ENCODE measurements around the gene KRTAP13-3.

The KRTAP13-3 gene, protein sequence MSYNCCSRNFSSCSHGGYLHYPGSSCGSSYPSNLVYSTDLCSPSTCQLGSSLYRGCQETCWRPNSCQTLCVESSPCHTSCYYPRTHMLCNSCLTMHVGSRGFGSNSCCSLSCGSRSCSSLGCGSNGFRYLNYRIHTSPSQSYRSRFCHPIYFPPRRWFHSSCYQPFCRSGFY

GRCh38 chr21:30425826-30426225 lies at the start of gene KRTAP13-3:
Gene KRTAP13-3, minus strand, starts transcription at chr21:30425926. Its CDS starts 14 bp downstream, at chr21:30425912.
- Mint-ChIP-seq H3K36me3 (no peaks in the 10 kb centered on the region), H3K4me1 (no peaks in the 10 kb centered on the region), H3K4me3 (no peak within 1 kb of the TSS), H3K9me3 (no peaks in the 10 kb centered on the region), H3K27me3 (peaks cover 4% of the 10 kb centered on the region), H3K27ac (no peak within 1 kb of the TSS)

- no peak overlapping the region for H3K27ac Mint-ChIP-seq
- H3K4me1 Mint-ChIP-seq = no peaks in the 10 kb centered on the region
- peaks cover 9% of the 10 kb centered on the region for H3K9me3 Mint-ChIP-seq
- peaks cover 9% of the 10 kb centered on the region for H3K27me3 Mint-ChIP-seq
- no peak overlapping the region for H3K4me3 Mint-ChIP-seq
- peaks cover 2% of the 10 kb centered on the region for H3K36me3 Mint-ChIP-seq
Measured at GRCh38 chr21:30468900-30469714, 43.4 kb upstream of the KRTAP13-3 start.

GRCh38 chr21:30463713-30464112 lies 38.0 kb upstream of the KRTAP13-3 start:
- H3K27me3 Mint-ChIP-seq = peaks cover 9% of the 10 kb centered on the region
- H3K36me3 Mint-ChIP-seq = peaks cover 2% of the 10 kb centered on the region
- no peak overlapping the region for H3K27ac Mint-ChIP-seq
- H3K4me3 Mint-ChIP-seq = no peak overlapping the region
- no peaks in the 10 kb centered on the region for H3K9me3 Mint-ChIP-seq
- H3K4me1 Mint-ChIP-seq = no peaks in the 10 kb centered on the region

- no peak overlapping the region for H3K4me3 Mint-ChIP-seq
- H3K36me3 Mint-ChIP-seq = no peaks in the 10 kb centered on the region
- no peaks in the 10 kb centered on the region for H3K9me3 Mint-ChIP-seq
- H3K27ac Mint-ChIP-seq = no peak overlapping the region
- H3K4me1 Mint-ChIP-seq = no peaks in the 10 kb centered on the region
- H3K27me3 Mint-ChIP-seq = no peaks in the 10 kb centered on the region
Measured at GRCh38 chr21:30448514-30448913, 22.8 kb upstream of the KRTAP13-3 start.

DNA sequence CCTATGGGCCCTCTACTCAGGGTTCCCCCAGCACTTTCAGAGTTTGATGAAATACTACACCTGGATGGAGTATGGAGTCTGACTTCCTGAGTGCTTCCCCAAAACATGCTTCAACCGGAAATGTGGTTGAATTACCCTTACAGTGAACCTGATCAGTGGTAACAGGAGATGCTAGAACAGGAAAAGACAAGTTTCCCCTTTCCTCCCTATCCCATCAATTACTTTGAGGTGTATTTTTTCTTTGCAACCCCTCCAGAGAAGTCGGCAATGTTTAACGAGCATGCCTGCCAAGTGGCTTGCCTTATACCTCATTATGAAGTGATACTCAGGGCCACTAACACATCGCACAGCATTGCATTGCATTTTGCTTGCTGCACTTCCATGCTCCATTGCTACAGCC lies 21.3 kb upstream of the KRTAP13-3 start:
- H3K4me1 Mint-ChIP-seq = no peaks in the 10 kb centered on the region
- H3K36me3 Mint-ChIP-seq = no peaks in the 10 kb centered on the region
- no peak overlapping the region for H3K4me3 Mint-ChIP-seq
- no peaks in the 10 kb centered on the region for H3K27me3 Mint-ChIP-seq
- H3K27ac Mint-ChIP-seq = no peak overlapping the region
- no peaks in the 10 kb centered on the region for H3K9me3 Mint-ChIP-seq

GRCh38 chr21:30444204-30444603 lies 18.5 kb upstream of the KRTAP13-3 start:
- H3K27ac Mint-ChIP-seq = no peak overlapping the region
- no peak overlapping the region for H3K4me3 Mint-ChIP-seq
- H3K36me3 Mint-ChIP-seq = no peaks in the 10 kb centered on the region
- no peaks in the 10 kb centered on the region for H3K9me3 Mint-ChIP-seq
- no peaks in the 10 kb centered on the region for H3K4me1 Mint-ChIP-seq
- no peaks in the 10 kb centered on the region for H3K27me3 Mint-ChIP-seq

GRCh38 chr21:30443226-30443625 lies 17.5 kb upstream of the KRTAP13-3 start:
- no peaks in the 10 kb centered on the region for H3K4me1 Mint-ChIP-seq
- no peaks in the 10 kb centered on the region for H3K27me3 Mint-ChIP-seq
- H3K36me3 Mint-ChIP-seq = no peaks in the 10 kb centered on the region
- H3K9me3 Mint-ChIP-seq = no peaks in the 10 kb centered on the region
- H3K27ac Mint-ChIP-seq = no peak overlapping the region
- no peak overlapping the region for H3K4me3 Mint-ChIP-seq

DNA sequence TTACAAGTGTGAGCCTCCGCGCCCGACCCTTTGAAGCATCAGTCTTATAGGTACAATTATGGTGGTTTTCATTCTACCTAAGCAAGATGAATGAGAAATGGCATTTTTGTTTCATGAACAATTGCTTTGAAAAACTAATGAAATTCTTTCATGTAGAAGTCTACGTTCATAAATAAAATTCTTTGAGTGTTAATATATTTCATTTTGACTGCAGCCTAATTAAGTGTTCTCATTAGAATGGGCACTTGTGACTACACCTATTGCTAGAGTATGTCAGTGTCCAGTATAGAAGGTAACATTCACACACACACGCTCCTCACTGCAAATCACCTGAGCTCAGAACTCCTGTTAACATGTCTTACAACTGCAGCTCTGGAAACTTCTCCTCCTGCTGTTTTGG lies 14.2 kb upstream of the KRTAP13-3 start, which contains the start of gene KRTAP15-1:
Gene KRTAP15-1, plus strand, starts transcription at position 301 of the 400 bp plus-strand sequence. Its CDS starts 53 bp downstream, at position 354.
- no peaks in the 10 kb centered on the region for H3K4me1 Mint-ChIP-seq
- H3K4me3 Mint-ChIP-seq = no peak within 1 kb of the TSS
- H3K27ac Mint-ChIP-seq = no peak within 1 kb of the TSS
- H3K36me3 Mint-ChIP-seq = no peaks in the 10 kb centered on the region
- peaks cover 2% of the 10 kb centered on the region for H3K27me3 Mint-ChIP-seq
- no peaks in the 10 kb centered on the region for H3K9me3 Mint-ChIP-seq

DNA sequence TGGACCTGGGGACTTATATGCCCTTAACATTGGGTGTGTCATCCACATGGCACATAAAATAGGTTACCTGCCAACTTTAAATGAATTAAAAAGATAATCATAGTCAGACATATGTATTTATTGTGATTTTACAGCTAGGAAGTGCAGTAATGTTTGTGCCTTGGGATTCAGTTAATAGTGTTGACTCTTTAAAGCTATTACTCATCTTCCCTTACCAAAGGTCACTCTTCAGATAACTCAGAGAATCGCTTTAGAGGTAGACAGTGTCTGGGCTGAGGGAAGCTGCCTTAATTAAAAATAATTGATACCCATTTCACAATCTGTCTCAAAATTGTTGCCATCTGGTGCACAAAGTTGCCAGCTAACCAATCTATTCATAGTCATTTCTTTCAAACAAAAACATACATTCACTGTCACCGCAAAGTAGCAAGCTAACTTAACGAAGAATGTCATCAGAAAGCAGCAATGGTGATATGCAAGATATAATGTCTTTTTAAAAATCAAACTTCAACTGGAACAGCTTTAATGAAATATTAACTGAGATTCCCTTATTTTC lies 11.4 kb upstream of the KRTAP13-3 start:
- Mint-ChIP-seq H3K4me3 (no peak overlapping the region), H3K36me3 (no peaks in the 10 kb centered on the region), H3K9me3 (no peaks in the 10 kb centered on the region), H3K27ac (no peak overlapping the region), H3K27me3 (peaks cover 2% of the 10 kb centered on the region), H3K4me1 (no peaks in the 10 kb centered on the region)

- Mint-ChIP-seq H3K9me3 (no peaks in the 10 kb centered on the region), H3K4me1 (no peaks in the 10 kb centered on the region), H3K4me3 (no peak overlapping the region), H3K27me3 (peaks cover 2% of the 10 kb centered on the region), H3K27ac (no peak overlapping the region), H3K36me3 (no peaks in the 10 kb centered on the region)
Measured at GRCh38 chr21:30434033-30434631, 8.4 kb upstream of the KRTAP13-3 start.

DNA sequence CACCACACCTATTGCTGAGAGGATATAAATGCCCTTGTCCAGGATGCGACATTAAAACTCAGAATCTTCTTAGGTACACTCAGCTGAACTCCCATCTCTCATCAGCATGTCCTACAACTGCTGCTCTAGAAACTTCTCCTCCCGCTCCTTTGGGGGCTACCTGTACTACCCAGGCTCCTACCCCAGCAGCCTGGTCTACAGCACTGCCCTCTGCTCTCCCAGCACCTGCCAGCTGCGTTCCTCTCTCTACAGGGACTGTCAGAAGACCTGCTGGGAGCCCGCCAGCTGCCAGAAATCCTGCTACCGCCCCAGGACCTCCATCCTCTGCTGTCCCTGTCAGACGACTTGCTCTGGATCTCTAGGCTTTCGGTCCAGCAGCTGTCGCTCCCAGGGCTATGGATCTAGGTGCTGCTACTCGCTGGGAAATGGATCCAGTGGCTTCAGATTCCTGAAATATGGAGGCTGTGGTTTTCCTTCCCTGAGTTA lies 4.5 kb upstream of the KRTAP13-3 start, which contains the start of gene KRTAP13-4:
Gene KRTAP13-4, plus strand, starts transcription at position 51 of the 486 bp plus-strand sequence. Its CDS starts 56 bp downstream, at position 107.
- no peak within 1 kb of the TSS for H3K4me3 Mint-ChIP-seq
- H3K9me3 Mint-ChIP-seq = no peaks in the 10 kb centered on the region
- H3K27me3 Mint-ChIP-seq = peaks cover 2% of the 10 kb centered on the region
- H3K27ac Mint-ChIP-seq = no peak within 1 kb of the TSS
- no peaks in the 10 kb centered on the region for H3K36me3 Mint-ChIP-seq
- H3K4me1 Mint-ChIP-seq = no peaks in the 10 kb centered on the region

GRCh38 chr21:30426731-30427130 lies 1.0 kb upstream of the KRTAP13-3 start:
- Mint-ChIP-seq H3K4me3 (no peak overlapping the region), H3K27ac (no peak overlapping the region), H3K36me3 (no peaks in the 10 kb centered on the region), H3K4me1 (no peaks in the 10 kb centered on the region), H3K27me3 (peaks cover 4% of the 10 kb centered on the region), H3K9me3 (no peaks in the 10 kb centered on the region)

DNA sequence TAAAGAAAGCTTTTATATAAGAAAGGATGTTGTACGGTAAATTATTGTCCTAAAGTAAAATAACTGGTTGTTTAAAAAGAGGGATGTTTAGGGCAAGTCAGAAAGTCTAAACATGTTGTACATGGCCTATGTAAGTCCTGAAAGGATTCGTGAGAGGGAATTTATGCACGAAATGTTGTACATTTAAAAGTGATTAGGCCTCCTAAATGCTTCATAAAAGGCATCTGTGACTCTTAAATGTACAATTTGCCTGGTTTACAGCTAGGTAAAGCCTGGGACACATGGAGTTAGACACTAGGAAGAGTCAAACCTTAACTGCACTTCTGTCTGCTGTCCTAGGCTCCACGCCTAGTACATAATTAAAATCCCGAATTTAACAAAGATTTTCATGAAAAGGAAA lies 9.7 kb downstream of the KRTAP13-3 start:
- H3K4me3 Mint-ChIP-seq = no peak overlapping the region

GRCh38 chr21:30408782-30409494 lies 16.8 kb downstream of the KRTAP13-3 start:
- peaks cover 7% of the 10 kb centered on the region for H3K9me3 Mint-ChIP-seq
- H3K27me3 Mint-ChIP-seq = peaks cover 14% of the 10 kb centered on the region
- H3K4me1 Mint-ChIP-seq = no peaks in the 10 kb centered on the region
- no peak overlapping the region for H3K4me3 Mint-ChIP-seq
- peak overlapping the region; percentile 15 for H3K27ac Mint-ChIP-seq
- H3K36me3 Mint-ChIP-seq = no peaks in the 10 kb centered on the region

More for the DNA sequence above, 9.7 kb downstream of the KRTAP13-3 start:
- peaks cover 8% of the 10 kb centered on the region for H3K9me3 Mint-ChIP-seq
- H3K27ac Mint-ChIP-seq = no peak overlapping the region
- no peaks in the 10 kb centered on the region for H3K36me3 Mint-ChIP-seq
- H3K27me3 Mint-ChIP-seq = peaks cover 5% of the 10 kb centered on the region
- no peaks in the 10 kb centered on the region for H3K4me1 Mint-ChIP-seq

DNA sequence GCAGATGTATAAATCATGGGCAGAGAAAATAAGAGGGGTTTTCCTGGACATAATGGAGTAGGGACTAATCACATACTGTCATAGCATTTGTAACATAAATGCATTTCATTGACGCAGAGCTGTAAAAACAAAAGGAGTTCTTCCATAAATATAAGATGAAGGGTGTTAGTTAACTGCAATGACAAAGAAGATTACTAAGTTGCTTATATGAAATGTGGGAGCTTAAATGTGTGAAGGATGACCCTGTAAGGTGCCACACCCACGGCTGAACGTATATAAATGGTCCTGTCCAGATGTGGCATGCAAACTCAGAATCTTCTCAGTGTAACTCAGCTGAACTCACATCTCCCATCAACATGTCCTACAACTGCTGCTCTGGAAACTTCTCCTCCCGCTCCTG lies 30.0 kb downstream of the KRTAP13-3 start, which contains the start of gene KRTAP13-1:
Gene KRTAP13-1, plus strand, starts transcription at position 301 of the 400 bp plus-strand sequence. Its CDS starts 56 bp downstream, at position 357.
- no peaks in the 10 kb centered on the region for H3K9me3 Mint-ChIP-seq
- H3K4me1 Mint-ChIP-seq = no peaks in the 10 kb centered on the region
- no peaks in the 10 kb centered on the region for H3K36me3 Mint-ChIP-seq
- H3K4me3 Mint-ChIP-seq = no peak within 1 kb of the TSS
- H3K27me3 Mint-ChIP-seq = peaks cover 7% of the 10 kb centered on the region
- H3K27ac Mint-ChIP-seq = no peak within 1 kb of the TSS
